Activated CD8-positive, alpha-beta memory T cell treated with anti-CD3 and anti-CD28 coated beads for 1 hour (primary cell): ENCODE measurements around the gene HES1.
A peak's percentile ranks its signal among the peaks of the same experiment; 100 is the strongest.
"Not testable (repeated sequence)": the region's sequence is repeated elsewhere in the genome, so short reads cannot be mapped to it uniquely, and the experiment has no call there.

Source experiments
- DNase-seq, 2 donors: peaks; one replicate each; pipeline ENCODE4 v3.0.0-alpha.2; 2020; ENCODE audit warnings: low read depth in 1 of 2; ENCODE audit errors: extremely low read depth in 1 of 2

Gene HES1

GRCh38 chr3:194124193-194124592 is 11.8 kb upstream of the HES1 start:
- DNase-seq, result no peak

- DNase-seq, result no peak
Measured at GRCh38 chr3:194125442-194125841, 10.5 kb upstream of the HES1 start.

DNA sequence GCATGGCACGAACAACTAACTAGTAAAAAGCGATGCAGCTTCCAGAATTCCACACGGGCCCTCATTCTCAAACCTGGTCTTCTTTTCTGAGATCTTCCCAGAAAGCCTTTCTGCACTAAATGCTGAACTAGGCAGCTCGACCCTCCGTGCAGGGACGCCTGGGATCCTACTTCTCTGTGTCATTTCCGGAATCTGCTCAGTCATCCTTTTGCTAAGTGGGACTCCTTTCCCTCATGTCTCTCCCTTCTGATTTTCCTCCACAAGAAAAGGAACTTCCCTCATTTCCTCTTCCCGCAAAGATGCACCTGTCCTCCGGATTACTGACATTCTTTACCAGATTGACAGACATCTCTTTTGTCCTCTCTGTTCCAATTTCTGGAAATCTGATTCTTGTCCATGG is 9.2 kb upstream of the HES1 start:
- no peak for DNase-seq

- DNase-seq, result no peak
Measured at GRCh38 chr3:194128202-194128918, 7.6 kb upstream of the HES1 start.

- not testable (repeated sequence) for DNase-seq
Measured at GRCh38 chr3:194128919-194129295, 7.0 kb upstream of the HES1 start.

DNA sequence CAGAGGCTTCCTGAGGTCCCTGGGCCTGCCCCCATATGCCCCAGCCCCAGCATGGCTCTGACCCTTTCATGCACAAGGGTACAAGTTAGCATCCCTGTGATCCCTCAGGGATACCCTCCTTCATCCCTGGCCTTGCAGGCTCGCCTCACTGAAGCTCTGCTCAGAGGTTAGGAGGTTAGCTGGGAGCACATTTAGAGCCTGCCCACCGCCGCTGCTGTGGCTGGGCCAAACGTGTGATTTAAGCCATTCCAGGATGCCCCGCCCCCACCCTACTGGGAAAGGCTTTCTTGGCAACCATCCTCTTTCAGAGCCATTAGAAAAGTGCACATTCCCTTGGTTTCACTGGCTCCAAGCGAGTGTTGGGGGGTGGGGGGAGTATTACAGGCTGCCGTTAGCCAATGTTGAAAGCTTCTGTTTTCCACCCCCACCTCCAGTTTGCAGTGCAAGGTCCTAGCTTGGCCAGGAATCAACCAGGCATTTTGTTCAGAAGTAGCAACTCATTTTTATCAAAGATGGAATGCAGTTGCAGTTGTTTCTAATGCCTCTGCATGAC is 6.3 kb upstream of the HES1 start:
- DNase-seq, result no peak

GRCh38 chr3:194130188-194130587 is 5.8 kb upstream of the HES1 start:
- DNase-seq, result no peak

DNA sequence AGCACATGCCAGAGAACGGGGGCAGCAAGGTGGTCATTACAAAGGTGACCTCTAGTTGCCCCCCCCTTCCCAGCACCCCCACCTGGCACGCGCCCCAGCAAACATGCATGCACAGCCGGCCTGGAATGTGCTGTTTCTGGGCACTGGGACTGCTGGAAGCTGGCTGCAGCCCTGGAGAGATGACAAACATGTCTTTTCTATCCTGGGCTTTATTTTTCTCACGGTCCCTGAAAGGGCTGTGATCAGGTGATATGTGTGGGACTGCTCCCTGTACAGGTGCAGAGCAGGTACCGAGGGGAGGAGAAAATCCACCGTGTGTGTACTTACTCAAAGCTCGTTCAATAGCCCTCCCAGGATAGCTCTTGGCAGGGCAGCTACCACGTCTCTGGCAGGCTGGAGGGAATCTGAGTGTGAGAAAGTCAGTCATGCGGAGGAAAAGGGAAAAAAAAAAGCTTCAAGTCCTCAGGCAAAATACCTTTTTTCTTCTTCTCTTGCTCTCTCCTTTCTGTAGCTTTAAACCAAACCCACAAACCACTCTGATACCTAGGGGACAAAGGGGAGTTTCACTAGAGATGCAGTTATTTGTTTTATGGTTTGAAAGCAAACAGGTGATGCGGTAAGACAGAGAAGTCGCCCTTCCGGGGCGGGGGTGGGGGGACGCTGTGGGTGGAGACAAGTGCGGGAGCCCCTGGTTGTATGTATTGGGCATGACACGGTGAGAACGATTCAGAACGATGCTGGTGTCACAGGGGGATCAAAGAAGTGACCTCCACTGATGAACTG is 5.0 kb upstream of the HES1 start:
- no peak for DNase-seq

DNA sequence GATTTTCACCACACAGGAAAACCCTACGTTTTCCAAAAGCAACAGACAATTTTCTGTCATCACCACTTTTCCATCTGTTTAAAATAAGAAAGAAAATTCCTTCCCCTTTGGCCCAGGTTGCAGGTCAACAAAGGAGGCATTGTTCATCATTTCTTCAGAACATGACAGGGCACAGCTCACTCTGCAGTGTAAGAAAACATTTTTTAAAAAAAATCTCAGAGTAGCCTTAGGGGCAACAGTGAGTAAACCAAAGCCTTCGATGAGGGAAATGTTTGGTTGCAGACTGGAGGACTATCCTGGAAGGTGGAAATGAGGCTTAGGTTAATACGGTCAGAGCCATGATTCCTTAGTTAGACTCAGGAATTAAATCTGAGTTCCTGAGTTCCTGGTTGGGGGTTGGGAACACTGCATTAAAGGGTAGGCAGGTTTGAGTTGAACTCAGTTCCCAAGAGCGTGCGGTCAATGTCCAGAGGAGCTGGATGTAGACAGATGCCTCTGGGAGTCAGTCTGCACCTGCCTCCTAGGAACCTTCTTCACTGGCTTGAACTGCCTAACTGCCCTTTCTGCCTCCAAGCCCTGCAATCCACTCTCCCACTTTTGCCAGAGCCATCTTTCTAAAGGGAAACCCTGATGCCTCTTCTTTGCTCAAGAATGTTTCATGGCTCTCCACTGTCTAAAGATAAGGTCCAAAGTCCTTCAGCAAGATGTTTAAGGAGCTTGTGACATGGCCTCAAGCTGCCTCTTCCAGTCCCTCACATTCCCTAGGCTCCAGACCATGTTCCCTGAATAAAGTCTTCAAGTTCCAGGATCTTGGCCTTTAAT is 3.3 kb upstream of the HES1 start:
- no peak for DNase-seq

DNA sequence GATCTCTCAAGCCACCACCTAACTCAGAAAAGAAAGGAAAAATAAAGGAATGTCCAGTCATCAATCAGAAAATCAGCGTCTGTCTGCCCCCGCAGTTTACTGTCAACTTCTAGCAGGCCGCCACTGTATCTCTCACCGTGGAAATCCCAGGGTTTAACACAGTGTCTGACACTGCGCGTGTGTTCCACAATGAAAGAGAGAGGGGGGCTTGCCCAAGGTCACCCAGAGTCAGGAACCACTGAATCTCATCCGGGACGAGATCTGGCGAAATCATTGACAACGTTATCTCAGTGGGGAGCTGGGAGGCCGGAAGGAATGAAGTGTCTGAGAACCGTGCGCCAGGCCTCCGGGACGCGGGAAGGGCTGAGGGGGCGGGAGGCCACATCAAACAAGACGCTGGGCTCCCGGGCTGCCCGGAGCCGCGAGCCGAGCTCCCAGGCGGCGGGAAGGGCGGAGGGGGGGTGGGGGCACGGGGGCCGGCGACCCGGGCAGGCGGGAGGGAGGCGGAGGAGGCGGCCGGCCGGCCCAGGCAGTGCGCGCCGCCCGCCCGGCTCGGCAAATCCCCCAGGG is 2.2 kb upstream of the HES1 start:
- DNase-seq, result no peak

DNA sequence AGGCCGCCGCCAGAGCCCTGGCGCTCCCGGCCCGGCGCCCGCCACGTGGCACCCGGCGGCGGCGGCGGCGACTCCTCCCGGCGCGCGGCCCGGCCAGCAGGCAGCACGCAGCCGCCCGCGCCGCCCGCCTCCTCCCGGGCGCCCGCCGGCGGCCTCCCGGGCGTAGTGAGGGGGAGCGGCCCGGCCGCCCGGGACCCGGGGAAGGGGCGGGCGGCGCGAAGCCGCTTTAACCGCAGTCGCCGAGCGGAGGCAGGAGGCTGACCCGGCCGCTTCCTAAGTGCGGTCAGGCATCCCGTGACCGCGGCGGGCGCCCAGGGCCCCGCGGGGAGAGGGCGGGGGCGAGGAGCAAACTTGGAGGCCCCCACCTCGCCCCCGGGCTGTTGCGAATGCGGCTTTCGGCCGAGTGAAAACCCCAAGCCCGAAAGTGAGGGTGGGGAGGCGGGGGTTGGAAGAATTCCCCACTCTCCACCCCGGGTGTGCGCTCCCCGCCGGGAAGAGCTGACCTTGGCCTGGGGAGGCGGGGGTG is 1.7 kb upstream of the HES1 start:
- no peak for DNase-seq

- DNase-seq, result peak; percentile 43 to 62
Measured at GRCh38 chr3:194134757-194135515, 1.0 kb upstream of the HES1 start.

DNA sequence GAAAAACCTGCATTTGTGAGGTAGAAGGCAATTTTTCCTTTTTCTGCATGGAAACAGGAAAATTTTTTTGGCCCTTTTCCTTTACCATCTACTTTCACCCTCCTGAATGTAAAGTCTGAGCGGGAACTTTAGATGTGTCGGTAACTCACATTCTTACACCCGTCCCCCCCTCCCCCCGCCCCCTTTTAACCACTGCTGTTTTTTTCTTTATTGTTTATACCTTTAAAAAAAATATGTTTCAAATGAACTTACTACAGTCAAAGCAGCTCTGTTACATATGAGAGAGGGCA is 487 bp upstream of the HES1 start:
- DNase-seq, result no peak

GRCh38 chr3:194136519-194137007 is 615 bp downstream of the HES1 start:
- no peak for DNase-seq

DNA sequence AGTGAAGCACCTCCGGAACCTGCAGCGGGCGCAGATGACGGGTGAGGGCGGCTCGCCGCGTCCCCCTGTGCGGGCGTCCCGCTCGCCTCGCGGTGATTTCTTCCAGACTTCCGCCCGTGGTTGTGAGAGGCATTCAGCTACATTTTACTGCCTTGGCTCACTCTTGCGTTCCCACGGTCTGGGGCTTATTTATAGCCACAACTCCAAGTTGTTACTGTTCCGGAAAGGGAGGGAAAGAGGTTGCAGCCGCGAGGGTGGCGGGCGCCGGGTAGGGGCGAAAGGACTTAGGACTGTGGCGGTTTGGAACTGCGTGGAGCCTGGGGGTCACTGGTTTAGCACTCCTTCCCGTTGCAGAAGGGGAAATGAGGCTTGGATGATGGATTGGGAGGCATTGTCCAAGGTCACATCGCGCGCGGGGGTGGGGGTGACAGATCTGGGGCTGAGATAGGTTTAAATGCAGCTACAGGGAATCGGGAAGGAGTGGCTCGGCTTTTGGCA is 1.1 kb downstream of the HES1 start:
- DNase-seq, result no peak

DNA sequence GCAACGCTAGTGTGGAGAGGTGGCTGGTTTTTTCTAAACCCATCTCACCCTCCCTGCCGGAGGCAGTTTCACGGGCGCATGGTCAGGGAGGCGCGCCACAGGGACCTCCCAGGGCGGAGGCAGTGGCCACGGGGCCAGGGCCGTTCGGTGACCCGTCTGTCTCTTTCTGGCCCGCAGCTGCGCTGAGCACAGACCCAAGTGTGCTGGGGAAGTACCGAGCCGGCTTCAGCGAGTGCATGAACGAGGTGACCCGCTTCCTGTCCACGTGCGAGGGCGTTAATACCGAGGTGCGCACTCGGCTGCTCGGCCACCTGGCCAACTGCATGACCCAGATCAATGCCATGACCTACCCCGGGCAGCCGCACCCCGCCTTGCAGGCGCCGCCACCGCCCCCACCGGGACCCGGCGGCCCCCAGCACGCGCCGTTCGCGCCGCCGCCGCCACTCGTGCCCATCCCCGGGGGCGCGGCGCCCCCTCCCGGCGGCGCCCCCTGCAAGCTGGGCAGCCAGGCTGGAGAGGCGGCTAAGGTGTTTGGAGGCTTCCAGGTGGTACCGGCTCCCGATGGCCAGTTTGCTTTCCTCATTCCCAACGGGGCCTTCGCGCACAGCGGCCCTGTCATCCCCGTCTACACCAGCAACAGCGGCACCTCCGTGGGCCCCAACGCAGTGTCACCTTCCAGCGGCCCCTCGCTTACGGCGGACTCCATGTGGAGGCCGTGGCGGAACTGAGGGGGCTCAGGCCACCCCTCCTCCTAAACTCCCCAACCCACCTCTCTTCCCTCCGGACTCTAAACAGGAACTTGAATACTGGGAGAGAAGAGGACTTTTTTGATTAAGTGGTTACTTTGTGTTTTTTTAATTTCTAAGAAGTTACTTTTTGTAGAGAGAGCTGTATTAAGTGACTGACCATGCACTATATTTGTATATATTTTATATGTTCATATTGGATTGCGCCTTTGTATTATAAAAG is 1.8 kb downstream of the HES1 start:
- DNase-seq, result peak in 1 of 2 donors; percentile 30

DNA sequence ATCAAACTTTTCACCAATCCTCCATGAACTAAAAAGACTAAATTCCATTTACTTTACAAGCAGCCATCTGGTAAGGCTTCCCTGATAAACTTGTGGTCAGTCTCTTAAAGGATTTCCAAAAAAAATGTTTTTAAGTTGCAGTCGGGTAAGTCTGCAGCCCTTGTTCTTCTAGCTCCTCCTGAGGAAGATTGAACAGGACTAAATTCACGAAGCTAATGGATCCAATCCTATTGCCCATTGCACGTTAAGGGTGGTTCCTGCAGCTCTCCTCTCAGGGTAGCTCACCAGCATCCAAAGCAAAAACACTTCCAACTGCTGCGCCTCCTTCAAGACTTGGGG is 2.8 kb downstream of the HES1 start:
- DNase-seq, result no peak

DNA sequence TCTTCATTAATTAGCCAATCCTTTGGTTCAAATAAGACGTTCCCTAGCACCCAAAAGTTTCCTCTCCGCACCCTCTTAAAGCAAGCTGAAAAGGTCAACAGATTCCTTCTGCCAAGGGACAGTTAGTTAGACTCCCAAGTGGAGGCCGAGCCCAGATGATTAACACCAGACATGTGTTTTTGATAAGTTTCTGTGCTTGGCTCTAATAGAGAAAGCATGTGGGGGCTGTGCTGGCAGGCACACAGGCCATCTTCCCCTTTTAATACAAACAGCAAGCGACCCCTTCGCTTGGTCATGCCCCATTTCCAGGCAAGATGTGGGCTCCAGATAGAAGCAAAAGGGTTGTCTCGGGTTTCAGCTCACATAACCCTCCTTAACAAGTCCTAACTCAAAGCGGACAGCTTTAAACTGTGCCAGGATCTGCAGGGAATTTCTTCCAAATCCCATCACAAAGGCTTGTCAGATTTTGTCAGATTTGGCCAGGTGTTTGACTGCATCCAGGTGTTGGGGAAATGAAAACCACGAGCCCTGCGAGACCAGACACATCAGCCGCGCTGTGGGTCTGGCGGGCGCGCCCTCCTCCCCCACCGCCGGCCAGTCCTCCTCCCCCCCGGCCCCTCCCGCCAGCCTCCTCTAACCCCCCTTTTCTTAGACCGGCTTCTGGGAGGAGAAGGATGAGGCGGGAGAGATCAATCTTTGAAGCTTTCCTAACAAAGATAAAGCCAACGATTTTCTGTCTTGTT is 3.3 kb downstream of the HES1 start:
- no peak for DNase-seq
